Stimulated activated CD8-positive, alpha-beta memory T cell treated with anti-CD3 and anti-CD28 coated beads, Interleukin-2, amount 100 ng/mL, for 48 hours (primary cell): ENCODE data around the gene BLCAP.
"Not testable (repeated sequence)": the region's sequence is repeated elsewhere in the genome, so short reads cannot be mapped to it uniquely, and the experiment has no call there.

Experiments
- DNase-seq, 2 donors: peaks; one replicate each; pipeline ENCODE4 v3.0.0-alpha.2; 2020; ENCODE audit warnings: low read depth in 2 of 2

Gene BLCAP

DNA sequence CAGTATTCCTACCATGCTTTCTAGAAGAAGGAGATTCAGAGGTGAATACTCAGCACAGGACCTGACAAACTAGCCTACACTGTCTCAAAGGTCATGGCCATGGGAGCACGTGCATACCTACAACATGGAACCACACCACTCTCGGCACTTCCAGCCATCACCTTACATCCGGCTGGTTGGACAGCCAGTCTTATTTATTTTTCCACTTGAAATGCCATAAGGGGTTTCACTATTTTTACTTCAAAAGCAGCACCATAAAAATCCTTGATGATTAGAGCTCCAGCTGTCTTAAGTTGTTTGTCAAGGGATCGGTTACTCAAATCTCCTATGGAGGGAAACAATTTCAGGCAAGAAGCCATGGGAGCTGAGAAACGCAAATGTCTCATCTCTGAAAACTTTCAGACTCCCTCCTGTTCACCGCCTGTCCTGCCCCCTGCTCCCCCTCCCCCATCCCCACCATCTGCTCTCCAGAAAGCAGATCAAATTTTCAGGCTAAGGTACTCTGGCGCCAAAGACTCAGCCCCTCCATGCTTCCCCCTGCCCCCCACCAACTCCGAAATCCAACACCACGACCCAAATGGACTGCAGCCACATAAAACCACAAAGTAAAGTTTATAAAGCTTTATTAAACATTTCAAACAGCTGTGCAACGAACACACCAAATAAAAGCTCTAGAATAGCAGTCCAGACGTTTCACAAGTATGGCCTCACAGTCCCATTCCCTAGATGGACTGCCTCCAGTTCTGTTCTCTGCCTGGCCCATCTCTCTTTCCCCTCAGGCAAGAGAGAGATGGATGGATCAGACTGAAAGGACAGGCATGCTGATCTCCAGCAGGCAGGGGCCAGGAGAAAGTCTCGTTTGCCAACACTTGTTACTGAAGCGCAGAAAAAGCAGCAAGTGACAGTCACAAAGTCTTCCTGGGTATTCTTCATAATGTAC, 10.6 kb downstream of the BLCAP start:
- no peak for DNase-seq

- no peak for DNase-seq
Observed at GRCh38 chr20:37515876-37516275, 11.8 kb downstream of the BLCAP start.

- DNase-seq, result no peak
Observed at GRCh38 chr20:37513779-37514359, 13.8 kb downstream of the BLCAP start.

GRCh38 chr20:37511610-37512275, 15.9 kb downstream of the BLCAP start:
- no peak for DNase-seq

GRCh38 chr20:37510226-37510625, 17.4 kb downstream of the BLCAP start:
- no peak for DNase-seq

DNA sequence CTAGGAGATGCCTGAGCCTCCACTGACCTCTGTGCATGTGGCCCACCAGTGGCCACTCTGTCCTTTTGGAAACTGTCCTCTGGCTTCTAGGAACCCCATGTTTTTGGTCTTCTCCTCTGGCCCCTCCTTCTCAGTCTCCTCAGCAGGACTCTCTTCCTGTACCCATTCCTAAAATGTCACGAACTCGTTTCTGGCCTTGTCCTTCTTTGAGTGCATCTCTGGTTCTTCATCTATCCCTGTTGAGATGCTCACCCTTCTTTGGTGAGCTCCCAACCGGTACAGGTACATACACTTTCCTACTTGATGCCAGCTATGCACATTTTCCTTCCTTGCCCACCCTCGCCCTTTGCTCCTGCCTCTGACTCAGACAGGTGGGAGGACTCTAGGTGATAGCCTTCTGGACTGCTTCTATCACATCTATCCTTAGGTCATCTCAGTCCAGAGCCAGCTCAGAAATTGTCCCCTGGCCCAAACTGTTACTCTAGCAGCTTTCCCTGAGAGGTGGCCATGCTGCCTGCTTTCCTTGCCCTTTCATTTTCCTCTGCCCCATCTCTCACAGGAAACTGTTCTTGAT, 21.4 kb downstream of the BLCAP start:
- no peak for DNase-seq

DNA sequence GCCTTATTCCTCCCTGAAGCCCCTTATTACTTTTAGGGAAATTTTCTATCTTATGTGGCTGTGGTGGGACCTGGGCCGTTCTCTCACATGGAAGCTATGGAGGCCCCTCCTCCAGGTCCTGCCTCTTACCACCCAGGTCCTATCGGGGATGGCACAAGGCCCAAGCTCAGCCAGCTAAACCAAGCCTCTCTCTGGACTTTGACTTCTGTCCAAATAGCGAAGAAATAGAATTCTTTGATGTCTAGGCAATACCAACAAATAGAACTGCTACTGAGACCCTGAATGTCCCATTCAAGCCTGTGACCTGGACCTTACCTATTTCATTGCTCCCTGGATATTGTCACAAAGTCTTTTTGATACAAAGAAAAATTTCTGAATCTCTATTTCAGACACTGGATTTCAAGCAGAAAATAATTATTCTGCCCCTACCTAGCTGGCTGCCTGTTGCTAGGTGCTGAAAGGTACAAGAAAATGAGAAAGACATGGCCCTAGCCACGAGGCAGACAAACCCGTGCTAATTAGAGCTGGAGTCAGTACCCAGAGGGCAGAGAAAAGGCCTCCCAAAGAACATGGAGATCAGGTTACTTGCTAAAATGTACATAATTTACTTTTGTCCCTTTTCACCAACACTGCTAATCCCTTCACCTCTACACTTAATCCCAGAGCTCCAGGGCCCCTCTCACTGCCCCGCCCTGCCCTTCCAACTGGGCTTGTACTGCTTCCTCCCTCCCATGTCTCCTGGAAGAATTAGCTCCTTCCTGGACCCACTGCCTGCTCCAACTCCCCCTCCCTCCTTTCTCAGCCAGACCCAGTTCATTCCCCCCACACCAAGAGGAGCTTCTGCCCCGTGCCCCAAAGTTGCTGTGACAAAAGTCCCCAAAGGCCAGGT, 22.2 kb downstream of the BLCAP start:
- no peak for DNase-seq

- DNase-seq, result no peak
Observed at GRCh38 chr20:37504404-37505096, 23.1 kb downstream of the BLCAP start.

- DNase-seq, result no peak
Observed at GRCh38 chr20:37503256-37503927, 24.3 kb downstream of the BLCAP start.

GRCh38 chr20:37502654-37503053, 25.0 kb downstream of the BLCAP start:
- no peak for DNase-seq

DNA sequence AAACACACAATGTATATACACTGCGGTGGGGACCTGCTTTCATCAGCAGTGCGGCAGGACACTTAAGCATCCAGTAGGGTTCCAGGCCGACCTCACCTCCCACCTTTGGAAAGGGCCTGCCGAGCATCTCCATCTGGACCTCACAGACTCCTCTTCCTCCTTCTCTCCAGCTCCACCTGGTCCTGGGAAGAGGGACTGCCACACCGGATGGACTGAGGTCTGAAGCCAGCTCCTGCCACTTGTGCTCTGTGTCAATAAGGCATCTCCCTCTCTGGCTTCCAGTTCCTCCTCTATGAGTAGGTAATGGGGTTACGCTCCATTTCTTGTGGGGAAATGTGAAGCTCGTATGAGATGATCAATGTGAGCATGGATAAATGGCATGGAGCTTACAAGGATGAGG, 25.7 kb downstream of the BLCAP start:
- no peak for DNase-seq

DNA sequence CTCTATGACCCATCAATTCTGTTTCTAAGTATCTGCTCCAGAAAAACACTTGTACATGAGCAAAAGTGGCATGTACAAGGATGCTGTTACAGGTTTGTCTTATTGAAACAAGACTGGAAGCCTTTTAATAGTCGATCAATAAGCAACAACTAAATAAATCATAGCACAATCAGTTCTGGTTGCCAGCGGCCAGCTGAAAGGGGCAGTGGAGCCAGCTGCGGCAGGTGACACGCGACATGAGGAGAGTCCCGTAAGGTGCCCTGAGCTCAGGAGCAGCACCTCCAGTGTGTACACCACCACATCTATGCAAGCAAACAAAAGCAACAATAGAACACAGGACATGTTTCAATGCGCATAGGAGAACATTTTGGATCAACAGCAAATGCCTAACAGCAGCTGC, 27.4 kb downstream of the BLCAP start:
- no peak for DNase-seq

DNA sequence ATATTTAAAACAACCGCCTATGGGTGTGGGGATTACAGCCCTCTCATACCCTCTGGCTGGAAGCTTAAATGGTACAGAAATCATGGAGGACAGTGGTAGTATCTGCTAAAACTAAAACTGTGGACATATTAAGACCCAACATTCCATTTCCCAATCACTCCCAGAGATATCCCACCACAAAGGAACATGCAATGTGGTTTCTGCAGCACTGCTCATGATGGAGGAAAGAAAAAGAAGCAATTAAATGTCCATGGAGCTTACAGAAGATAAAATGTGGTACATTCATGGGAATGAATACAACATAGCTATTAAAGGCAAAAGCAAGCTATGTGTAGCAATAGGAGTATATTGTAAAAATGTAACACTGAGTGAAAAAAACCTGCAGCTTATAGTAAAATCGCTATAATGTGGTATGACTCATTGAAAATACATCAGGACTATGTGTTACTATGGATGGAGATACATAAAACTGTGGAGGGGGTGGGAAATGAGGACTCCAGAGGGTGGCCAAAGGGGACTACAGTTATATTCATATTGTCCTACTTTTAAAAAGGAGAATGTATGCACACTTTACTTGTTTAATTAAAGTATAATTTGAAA, 29.5 kb downstream of the BLCAP start:
- DNase-seq, result no peak

- DNase-seq, result no peak
Observed at GRCh38 chr20:37494796-37495195, 32.9 kb downstream of the BLCAP start.

DNA sequence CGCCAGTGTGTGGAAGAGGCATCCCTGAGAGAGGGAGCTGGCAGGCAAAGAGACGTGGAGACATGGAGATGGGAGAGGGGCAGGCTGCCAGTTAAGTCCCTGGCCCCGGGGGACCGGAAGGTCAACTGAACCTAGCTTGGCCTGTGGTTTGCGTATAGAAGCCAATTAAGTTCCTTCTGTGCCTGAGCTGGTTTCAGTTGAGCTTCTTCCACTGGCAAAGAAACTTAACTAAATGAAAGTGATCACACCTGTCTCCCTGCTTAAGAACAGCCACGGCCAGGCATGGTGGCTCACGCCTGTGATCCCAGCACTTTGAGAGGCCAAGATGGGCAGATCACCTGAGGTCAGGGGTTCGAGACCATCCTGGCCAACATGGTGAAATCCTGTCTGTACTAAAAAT, 33.4 kb downstream of the BLCAP start:
- no peak for DNase-seq

- no peak for DNase-seq
Observed at GRCh38 chr20:37492945-37493344, 34.7 kb downstream of the BLCAP start.

DNA sequence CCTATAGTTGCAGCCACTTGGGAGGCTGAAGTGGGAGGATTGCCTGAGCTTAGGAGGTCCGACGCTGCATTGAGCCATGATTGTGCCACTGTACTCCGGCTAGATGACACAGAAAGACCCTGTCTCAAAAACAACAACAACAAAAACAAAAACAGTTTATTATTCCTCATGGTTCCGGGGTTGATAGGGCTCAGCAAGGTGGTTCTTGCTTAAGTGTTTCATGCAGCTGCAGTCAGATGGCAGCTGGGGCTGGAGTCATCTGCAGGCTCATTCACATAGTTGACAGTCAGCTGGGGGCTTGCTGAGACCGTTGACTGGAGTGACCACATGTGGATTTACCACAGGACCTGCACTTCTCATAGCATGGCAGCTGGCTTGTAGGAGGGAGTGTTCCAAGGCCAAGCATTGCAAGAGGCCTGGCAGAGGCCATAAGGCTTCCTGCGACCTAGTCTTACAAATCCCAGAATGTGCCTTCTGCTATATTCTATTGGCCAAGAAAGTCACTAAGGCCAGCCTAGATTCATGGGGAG, 35.5 kb downstream of the BLCAP start:
- no peak for DNase-seq

DNA sequence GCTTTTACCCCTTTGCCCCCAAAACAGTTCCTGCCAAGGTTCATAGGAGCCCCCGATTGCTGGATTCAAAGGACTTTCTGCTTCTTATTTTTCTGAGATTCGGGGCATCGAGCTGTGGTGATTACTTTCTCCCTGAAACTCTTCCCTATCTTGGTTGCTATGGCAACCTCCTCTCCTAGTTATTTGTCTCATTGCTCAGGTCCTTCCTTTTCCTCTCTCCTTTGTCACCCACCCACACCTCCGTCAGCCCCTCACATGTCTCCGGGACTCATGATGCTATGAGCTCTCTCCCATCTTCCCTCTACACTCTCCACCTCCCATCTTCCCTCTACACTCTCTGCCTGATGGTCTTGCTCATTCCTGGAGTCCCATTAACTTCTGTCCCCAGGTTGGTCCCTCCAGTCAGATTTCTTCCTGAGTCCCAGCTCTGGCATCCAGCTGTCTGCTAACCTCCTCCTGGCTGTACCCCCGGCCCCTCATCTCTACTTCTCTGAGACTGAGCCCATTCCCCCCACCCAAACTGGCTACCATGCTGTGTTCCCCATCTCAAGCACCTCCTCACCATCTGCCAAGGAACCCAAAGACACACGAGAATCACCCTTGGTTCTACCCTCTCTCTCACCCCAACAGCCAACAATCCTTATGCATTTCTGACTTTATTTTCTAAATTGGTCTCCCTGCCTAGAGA, 36.9 kb downstream of the BLCAP start:
- no peak for DNase-seq

GRCh38 chr20:37486209-37486608, 41.5 kb downstream of the BLCAP start:
- DNase-seq, result not testable (repeated sequence)
